GM12878 (cell line): Measurements from ENCODE around the gene MAST4.

Source experiments
- ATF3 ChIP-seq: IDR thresholded peaks from 2 replicates; pipeline ENCODE4 v1.6.1; 2011; ENCODE audit warnings: low read depth, mild to moderate bottlenecking, low read length, moderate library complexity, borderline replicate concordance; ENCODE audit errors: extremely low read depth
- BCL3 ChIP-seq: IDR thresholded peaks from 2 replicates; pipeline ENCODE4 v1.6.1; 2011; ENCODE audit warnings: borderline replicate concordance, low read depth, mild to moderate bottlenecking, moderate library complexity, low read length; ENCODE audit not compliant: insufficient read depth, poor library complexity, severe bottlenecking
- CREM ChIP-seq: IDR thresholded peaks from 2 replicates; pipeline ENCODE4 v1.6.1; 2014; ENCODE audit warnings: antibody characterized with exemption, low read depth
- CTCF ChIP-seq, 3 experiments: IDR thresholded peaks in 2 of 3; conservative IDR thresholded peaks in 1 of 3; 2 replicates each; pipeline ENCODE4 v1.5.1; 2011; ENCODE audit warnings: low read depth in 3 of 3, low read length in 3 of 3, mild to moderate bottlenecking in 3 of 3, control low read depth in 2 of 3, moderate library complexity in 2 of 3, inconsistent platforms in 1 of 3, mixed read lengths in 1 of 3; ENCODE audit not compliant: control insufficient read depth in 2 of 3, insufficient read depth in 1 of 3; ENCODE audit errors: extremely low read depth in 1 of 3
- EGR1 ChIP-seq, 2 experiments: IDR thresholded peaks; 1 replicate in 1 of 2; 2 replicates in 1 of 2; pipeline ENCODE4 v1.6.1; 2011 to 2012; ENCODE audit warnings: low read depth in 2 of 2, low read length in 2 of 2, borderline replicate concordance in 1 of 2, mild to moderate bottlenecking in 1 of 2, moderate library complexity in 1 of 2
- POLR2AphosphoS2 ChIP-seq: IDR thresholded peaks from 2 replicates; pipeline ENCODE4 v1.6.1; 2011; ENCODE audit warnings: low read depth, mild to moderate bottlenecking, low read length, improper control_type of control experiment, moderate library complexity
- POLR2AphosphoS5 ChIP-seq: IDR thresholded peaks from 2 replicates; pipeline ENCODE4 v1.6.1; 2011; ENCODE audit warnings: mild to moderate bottlenecking, low read length, inconsistent platforms
- TCF7 ChIP-seq: IDR thresholded peaks from 2 replicates; pipeline ENCODE4 v1.6.1; 2014; ENCODE audit warnings: antibody characterized with exemption, borderline replicate concordance

GRCh38 chr5:67038817-67039603, 442.8 kb downstream of the MAST4 start:
- TF ChIP-seq POLR2AphosphoS2 = no peak
- TF ChIP-seq CTCF (IDR thresholded peaks at IDR 0.05 in 2 of 3, conservative IDR thresholded peaks at IDR 0.05 in 1 of 3; ENCODE audit: control insufficient read depth in 2 of 3, extremely low read depth in 1 of 3, insufficient read depth in 1 of 3, low read depth in 3 of 3, low read length in 3 of 3) = no peak
- no peak for TF ChIP-seq TCF7
- TF ChIP-seq EGR1 (IDR thresholded peaks at IDR 0.05; ENCODE audit: borderline replicate concordance in 1 of 2, low read depth in 2 of 2, low read length in 2 of 2) = no peak
- TF ChIP-seq BCL3 = no peak
- TF ChIP-seq CREM = no peak
- TF ChIP-seq ATF3 = no peak
- no peak for TF ChIP-seq POLR2AphosphoS5
